Mesothelial cell of epicardium (in vitro differentiated cells): ENCODE results near the gene AGTPBP1. TPM values are rescaled to one million over a fixed set of nuclear protein-coding genes. Genes with fewer than 3 reads are reported as not detected.

Experiments
- DNase-seq, 2 experiments: peaks; one replicate each; pipeline ENCODE4 v3.0.0; 2021; ENCODE audit warnings: low spot score in 2 of 2; ENCODE audit not compliant: unreplicated experiment in 2 of 2
- H3K27ac Mint-ChIP-seq: 2 replicates; pipeline ENCODE4 v1.8.0; 2021; ENCODE audit warnings: mixed read lengths
- H3K27me3 Mint-ChIP-seq: 2 replicates; pipeline ENCODE4 v1.8.0; 2021; ENCODE audit warnings: low read depth, mixed read lengths
- H3K36me3 Mint-ChIP-seq: 2 replicates; pipeline ENCODE4 v1.8.0; 2021; ENCODE audit warnings: mixed read lengths
- H3K4me1 Mint-ChIP-seq: 2 replicates; pipeline ENCODE4 v1.8.0; 2021; ENCODE audit warnings: mixed read lengths
- H3K4me3 Mint-ChIP-seq: 2 replicates; pipeline ENCODE4 v1.8.0; 2021; ENCODE audit warnings: mild to moderate bottlenecking, moderate library complexity, mixed read lengths
- H3K9me3 Mint-ChIP-seq: 2 replicates; pipeline ENCODE4 v1.8.0; 2021; ENCODE audit warnings: mixed read lengths
- CTCF ChIP-seq: fragments of 200-600 bp; sonication (generic); IDR thresholded peaks from one replicate; pipeline ENCODE4 v1.5.0; 2021; ENCODE audit warnings: antibody characterized with exemption; ENCODE audit not compliant: unreplicated experiment
- total RNA-seq: library from RNA; stranded (reverse); gene quantifications from 3 replicates; pipeline ENCODE4 v1.2.1, GENCODE V29; 2021

AGTPBP1 gene
- total RNA-seq, 1 donor from 2014 or later: 26.0 TPM

GRCh38 chr9:85502815-85503655, 238.7 kb downstream of the AGTPBP1 start:
- H3K4me1 Mint-ChIP-seq: no peaks in the 10 kb centered on the region
- DNase-seq: no peak
- no peaks in the 10 kb centered on the region for H3K36me3 Mint-ChIP-seq

GRCh38 chr9:85501882-85502281, 239.9 kb downstream of the AGTPBP1 start:
- H3K36me3 Mint-ChIP-seq: peaks cover under 1% of the 10 kb centered on the region
- no peaks in the 10 kb centered on the region for H3K4me1 Mint-ChIP-seq
- H3K27me3 Mint-ChIP-seq: no peaks in the 10 kb centered on the region
- no peak overlapping the region for H3K4me3 Mint-ChIP-seq
- no peak for DNase-seq
- TF ChIP-seq CTCF: no peak
- H3K9me3 Mint-ChIP-seq: peaks cover 34% of the 10 kb centered on the region
- H3K27ac Mint-ChIP-seq: no peak overlapping the region

More at GRCh38 chr9:85502815-85503655, 238.7 kb downstream of the AGTPBP1 start:
- no peak for TF ChIP-seq CTCF
- H3K9me3 Mint-ChIP-seq: peaks cover 25% of the 10 kb centered on the region
- H3K4me3 Mint-ChIP-seq: no peak overlapping the region
- H3K27ac Mint-ChIP-seq: no peak overlapping the region
- no peaks in the 10 kb centered on the region for H3K27me3 Mint-ChIP-seq

GRCh38 chr9:85501456-85501855, 240.3 kb downstream of the AGTPBP1 start:
- Mint-ChIP-seq H3K9me3 (peaks cover 38% of the 10 kb centered on the region), H3K4me3 (no peak overlapping the region), H3K36me3 (peaks cover 4% of the 10 kb centered on the region), H3K4me1 (no peaks in the 10 kb centered on the region), H3K27ac (no peak overlapping the region), H3K27me3 (no peaks in the 10 kb centered on the region)
- TF ChIP-seq CTCF: no peak
- DNase-seq: no peak

Other genes with a start within 250 kb of the AGTPBP1 start
- 35.0 to 38.4 TPM (median 36.5 TPM) in 3 replicates for gene NAA35, start 199.2 kb upstream of the AGTPBP1 start, total RNA-seq